SK-N-SH treated with all-trans-retinoic acid at 6 μM for 48 hours (cell line): ENCODE data around the gene DDB1.

Experiments used
- ATAC-seq: fragments of 200-7000 bp; cut with Tn5 transposase; 3 replicates; pipeline ENCODE4 v1.9.1; 2020; ENCODE audit warnings: mild to moderate bottlenecking, moderate library complexity
- ARNTL ChIP-seq: fragments of 450-650 bp; formaldehyde crosslinking; IDR thresholded peaks from 2 replicates; pipeline ENCODE4 v1.5.0; 2020; ENCODE audit warnings: low read depth, mild to moderate bottlenecking, moderate library complexity, borderline replicate concordance
- BACH2 ChIP-seq: fragments of 250-450 bp; sonication (Bioruptor Pico); IDR thresholded peaks from 2 replicates; pipeline ENCODE4 v1.9.0; 2021; ENCODE audit warnings: mild to moderate bottlenecking, borderline replicate concordance
- CREB5 ChIP-seq: fragments of 250-450 bp; sonication (Bioruptor Pico); IDR thresholded peaks from 2 replicates; pipeline ENCODE4 v1.5.1; 2020; ENCODE audit warnings: low read depth, mild to moderate bottlenecking, moderate library complexity
- CSDC2 ChIP-seq: fragments of 250-450 bp; sonication (Bioruptor Pico); IDR thresholded peaks from 2 replicates; pipeline ENCODE4 v1.5.0; 2020; ENCODE audit warnings: mild to moderate bottlenecking, moderate library complexity
- CSRNP3 ChIP-seq: fragments of 250-450 bp; sonication (Bioruptor Pico); IDR thresholded peaks from 2 replicates; pipeline ENCODE4 v1.5.1; 2021; ENCODE audit warnings: mild to moderate bottlenecking, moderate library complexity
- ESRRG ChIP-seq: fragments of 250-450 bp; sonication (Bioruptor Pico); IDR thresholded peaks from 2 replicates; pipeline ENCODE4 v1.6.1; 2021; ENCODE audit warnings: mild to moderate bottlenecking
- GLIS3 ChIP-seq: fragments of 250-450 bp; sonication (Bioruptor Pico); IDR thresholded peaks from 2 replicates; pipeline ENCODE4 v1.5.0; 2020; ENCODE audit warnings: mild to moderate bottlenecking, moderate library complexity
- ISL1 ChIP-seq: fragments of 250-450 bp; sonication (Bioruptor Pico); IDR thresholded peaks from 2 replicates; pipeline ENCODE4 v2.1.2; 2022; ENCODE audit warnings: mild to moderate bottlenecking, moderate library complexity
- OSR1 ChIP-seq: fragments of 250-450 bp; sonication (Bioruptor Pico); IDR thresholded peaks from 2 replicates; pipeline ENCODE4 v1.8.0; 2022; ENCODE audit warnings: moderate library complexity, mild to moderate bottlenecking, inconsistent platforms
- PATZ1 ChIP-seq: fragments of 250-450 bp; sonication (Bioruptor Pico); IDR thresholded peaks from 2 replicates; pipeline ENCODE4 v1.8.0; 2020; ENCODE audit warnings: mild to moderate bottlenecking, moderate library complexity, borderline replicate concordance
- POU6F1 ChIP-seq: fragments of 250-450 bp; sonication (Bioruptor Pico); IDR thresholded peaks from 2 replicates; pipeline ENCODE4 v1.8.0; 2021; ENCODE audit warnings: low read depth, mild to moderate bottlenecking, moderate library complexity, borderline replicate concordance
- PPARA ChIP-seq: fragments of 250-450 bp; sonication (Bioruptor Pico); IDR thresholded peaks from 2 replicates; pipeline ENCODE4 v1.5.0; 2020; ENCODE audit warnings: mild to moderate bottlenecking, borderline replicate concordance
- RARB ChIP-seq: fragments of 250-450 bp; sonication (Bioruptor Pico); IDR thresholded peaks from 2 replicates; pipeline ENCODE4 v1.8.0; 2021; ENCODE audit warnings: mild to moderate bottlenecking, moderate library complexity
- TCF4 ChIP-seq: fragments of 250-450 bp; sonication (Bioruptor Pico); IDR thresholded peaks from 2 replicates; pipeline ENCODE4 v1.8.0; 2021; ENCODE audit warnings: mild to moderate bottlenecking, moderate library complexity, borderline replicate concordance
- TSHZ2 ChIP-seq: fragments of 250-450 bp; sonication (Bioruptor Pico); IDR thresholded peaks from 2 replicates; pipeline ENCODE4 v1.5.0; 2020; ENCODE audit warnings: mild to moderate bottlenecking, moderate library complexity
- ZC3H10 ChIP-seq: fragments of 250-450 bp; sonication (Bioruptor Pico); IDR thresholded peaks from 2 replicates; pipeline ENCODE4 v1.5.1; 2021; ENCODE audit warnings: mild to moderate bottlenecking, moderate library complexity
- ZFP3 ChIP-seq: fragments of 250-450 bp; sonication (Bioruptor Pico); IDR thresholded peaks from 2 replicates; pipeline ENCODE4 v1.5.0; 2020; ENCODE audit warnings: mild to moderate bottlenecking, moderate library complexity
- ZFP30 ChIP-seq: fragments of 450-650 bp; formaldehyde crosslinking; IDR thresholded peaks from 2 replicates; pipeline ENCODE4 v1.5.0; 2022; ENCODE audit warnings: mild to moderate bottlenecking, moderate library complexity
- ZNF565 ChIP-seq: fragments of 450-650 bp; formaldehyde crosslinking; conservative IDR thresholded peaks from 2 replicates; pipeline ENCODE4 v1.5.0; 2020; ENCODE audit warnings: low read depth, mild to moderate bottlenecking, moderate library complexity
- ZNF70 ChIP-seq: fragments of 450-650 bp; formaldehyde crosslinking; IDR thresholded peaks from 2 replicates; pipeline ENCODE4 v1.5.0; 2020; ENCODE audit warnings: mild to moderate bottlenecking, moderate library complexity
- ZNF8 ChIP-seq: fragments of 450-650 bp; formaldehyde crosslinking; IDR thresholded peaks from 2 replicates; pipeline ENCODE4 v1.5.0; 2020; ENCODE audit warnings: mild to moderate bottlenecking, moderate library complexity

The DDB1 gene

GRCh38 chr11:61309141-61309540, 23.8 kb downstream of the DDB1 start:
- TF ChIP-seq GLIS3 (CRISPR knock-in tag), result no peak
- no peak for TF ChIP-seq ZFP30
- TF ChIP-seq CREB5, result no peak
- TF ChIP-seq ESRRG (CRISPR knock-in tag), result no peak
- TF ChIP-seq ZFP3 (CRISPR knock-in tag), result no peak
- TF ChIP-seq ZC3H10 (CRISPR knock-in tag), result no peak
- no peak for TF ChIP-seq POU6F1
- TF ChIP-seq OSR1 (CRISPR knock-in tag), result no peak
- no peak for TF ChIP-seq PPARA (CRISPR knock-in tag)
- TF ChIP-seq TCF4 (CRISPR knock-in tag), result no peak
- no peak for TF ChIP-seq RARB (CRISPR knock-in tag)
- no peak for TF ChIP-seq ARNTL (CRISPR knock-in tag)
- TF ChIP-seq CSDC2 (CRISPR knock-in tag), result no peak
- no peak for TF ChIP-seq ISL1
- TF ChIP-seq ZNF565 (CRISPR knock-in tag), result no peak
- no peak for TF ChIP-seq BACH2 (CRISPR knock-in tag)
- no peak for ATAC-seq

- ATAC-seq, result no peak
- TF ChIP-seq ZC3H10 (CRISPR knock-in tag) (no peak), ZNF565 (CRISPR knock-in tag) (no peak), CREB5 (no peak), POU6F1 (no peak), PATZ1 (CRISPR knock-in tag) (no peak), OSR1 (CRISPR knock-in tag) (no peak), ZFP3 (CRISPR knock-in tag) (no peak), RARB (CRISPR knock-in tag) (no peak), ZNF8 (CRISPR knock-in tag) (no peak), ZNF70 (CRISPR knock-in tag) (no peak), ZFP30 (no peak), ISL1 (no peak), PPARA (CRISPR knock-in tag) (no peak), TSHZ2 (CRISPR knock-in tag) (no peak)
Observed at GRCh38 chr11:61307354-61307753, 25.6 kb downstream of the DDB1 start.

- ATAC-seq, result no peak
- no peak for TF ChIP-seq ARNTL (CRISPR knock-in tag)
- no peak for TF ChIP-seq CREB5
- no peak for TF ChIP-seq CSRNP3 (CRISPR knock-in tag)
- TF ChIP-seq ESRRG (CRISPR knock-in tag), result no peak
- TF ChIP-seq ZNF8 (CRISPR knock-in tag), result no peak
- TF ChIP-seq TSHZ2 (CRISPR knock-in tag), result no peak
- TF ChIP-seq OSR1 (CRISPR knock-in tag), result no peak
- TF ChIP-seq CSDC2 (CRISPR knock-in tag), result no peak
Observed at GRCh38 chr11:61306221-61306620, 26.7 kb downstream of the DDB1 start.
